GM19238 (cell line): ENCODE data around the gene NR5A1.

Source experiments
- DNase-seq: peaks from one replicate; pipeline ENCODE4 v3.0.0; 2011; ENCODE audit warnings: low spot score; ENCODE audit not compliant: insufficient read length

Gene NR5A1

GRCh38 chr9:124498499-124499146 is 8.6 kb downstream of the NR5A1 start:
- DNase-seq: no peak

- no peak for DNase-seq
Measured at GRCh38 chr9:124498040-124498439, 9.2 kb downstream of the NR5A1 start.

DNA sequence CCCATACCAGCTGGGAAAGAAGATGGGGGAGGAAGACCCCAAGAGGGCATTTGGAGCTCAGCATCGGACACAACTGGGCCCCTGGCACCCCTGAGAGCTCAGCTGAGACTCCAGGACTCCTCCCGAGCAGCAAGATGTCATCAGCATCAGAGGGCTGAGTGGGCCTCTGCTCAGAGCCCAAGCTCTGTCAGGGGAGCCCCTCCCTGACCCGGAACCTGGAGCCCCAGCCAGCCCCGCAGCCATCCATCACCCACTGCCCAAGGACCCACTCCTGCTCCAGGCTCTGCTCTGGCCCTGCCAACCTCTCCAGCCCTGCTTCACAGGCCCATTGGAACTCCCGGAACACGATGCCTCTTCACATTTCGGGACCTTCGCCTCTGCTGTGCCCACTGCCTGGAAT is 9.8 kb downstream of the NR5A1 start:
- DNase-seq: no peak

- DNase-seq: no peak
Measured at GRCh38 chr9:124496463-124496862, 10.7 kb downstream of the NR5A1 start.

DNA sequence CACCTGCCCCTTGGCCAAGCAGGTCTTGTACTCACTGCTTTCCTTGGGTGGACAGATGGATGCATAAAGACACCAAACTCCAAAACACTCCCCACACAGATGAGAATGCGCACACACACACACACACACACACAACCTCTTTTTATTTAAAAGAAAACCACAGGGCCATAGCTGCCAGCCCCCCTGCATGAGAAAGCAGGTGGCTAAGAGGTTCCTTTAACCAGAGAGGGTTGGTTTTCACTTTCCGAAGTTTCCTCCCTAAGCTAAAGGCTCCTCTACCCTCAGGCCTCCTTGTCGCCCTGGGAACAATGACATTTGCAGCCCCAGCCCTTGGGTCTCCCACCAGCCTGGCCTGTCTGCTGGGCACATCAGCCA is 11.1 kb downstream of the NR5A1 start:
- no peak for DNase-seq

DNA sequence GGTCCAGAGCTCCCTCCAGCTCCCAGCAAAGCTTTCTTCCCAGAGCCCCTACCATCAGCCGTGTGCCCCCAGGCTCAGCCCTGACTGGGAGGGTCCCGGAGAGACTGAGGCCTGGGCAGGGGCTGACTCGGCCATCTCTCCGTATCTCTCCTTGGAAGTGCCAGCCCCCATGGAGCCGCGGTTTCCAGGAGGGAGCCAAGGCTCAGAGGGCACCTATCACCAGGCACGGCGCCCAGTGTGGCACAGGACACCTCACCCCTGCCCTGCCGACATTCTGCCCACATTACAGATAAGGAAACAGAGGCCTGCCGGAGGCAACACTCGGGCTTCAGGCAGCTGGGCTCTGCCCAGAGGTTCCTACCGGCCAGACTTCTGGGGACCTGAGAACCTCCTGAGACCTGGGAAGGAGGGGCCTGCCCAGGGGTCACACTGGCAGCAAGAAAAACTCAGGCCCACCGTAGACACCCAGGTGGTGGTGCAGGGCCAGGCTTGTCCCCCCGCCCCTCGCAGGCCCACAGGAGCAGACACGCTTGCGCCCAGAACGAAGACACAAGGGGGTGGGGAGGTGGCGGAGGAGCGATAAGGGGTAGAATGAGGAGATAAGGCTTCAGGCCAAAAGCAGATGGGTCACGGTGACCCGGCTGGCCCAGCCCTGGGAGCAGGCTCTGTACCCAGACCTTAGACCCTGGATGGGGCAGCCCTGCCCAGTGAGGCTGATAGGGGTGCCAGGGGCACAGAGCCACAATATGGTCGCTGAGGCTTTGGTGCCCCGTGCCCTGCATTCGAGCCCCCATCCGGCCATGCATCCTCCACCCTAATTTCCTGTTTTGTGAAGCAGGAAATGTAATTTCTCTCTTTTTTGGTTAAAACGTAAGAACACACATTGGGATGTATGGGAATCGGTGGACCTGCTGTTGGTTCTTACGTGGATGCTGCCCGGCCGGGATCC is 11.8 kb downstream of the NR5A1 start:
- DNase-seq: no peak

- no peak for DNase-seq
Measured at GRCh38 chr9:124493794-124494479, 13.3 kb downstream of the NR5A1 start.

GRCh38 chr9:124493218-124493617 is 14.0 kb downstream of the NR5A1 start:
- DNase-seq: no peak

GRCh38 chr9:124492818-124493217 is 14.4 kb downstream of the NR5A1 start:
- DNase-seq: no peak

DNA sequence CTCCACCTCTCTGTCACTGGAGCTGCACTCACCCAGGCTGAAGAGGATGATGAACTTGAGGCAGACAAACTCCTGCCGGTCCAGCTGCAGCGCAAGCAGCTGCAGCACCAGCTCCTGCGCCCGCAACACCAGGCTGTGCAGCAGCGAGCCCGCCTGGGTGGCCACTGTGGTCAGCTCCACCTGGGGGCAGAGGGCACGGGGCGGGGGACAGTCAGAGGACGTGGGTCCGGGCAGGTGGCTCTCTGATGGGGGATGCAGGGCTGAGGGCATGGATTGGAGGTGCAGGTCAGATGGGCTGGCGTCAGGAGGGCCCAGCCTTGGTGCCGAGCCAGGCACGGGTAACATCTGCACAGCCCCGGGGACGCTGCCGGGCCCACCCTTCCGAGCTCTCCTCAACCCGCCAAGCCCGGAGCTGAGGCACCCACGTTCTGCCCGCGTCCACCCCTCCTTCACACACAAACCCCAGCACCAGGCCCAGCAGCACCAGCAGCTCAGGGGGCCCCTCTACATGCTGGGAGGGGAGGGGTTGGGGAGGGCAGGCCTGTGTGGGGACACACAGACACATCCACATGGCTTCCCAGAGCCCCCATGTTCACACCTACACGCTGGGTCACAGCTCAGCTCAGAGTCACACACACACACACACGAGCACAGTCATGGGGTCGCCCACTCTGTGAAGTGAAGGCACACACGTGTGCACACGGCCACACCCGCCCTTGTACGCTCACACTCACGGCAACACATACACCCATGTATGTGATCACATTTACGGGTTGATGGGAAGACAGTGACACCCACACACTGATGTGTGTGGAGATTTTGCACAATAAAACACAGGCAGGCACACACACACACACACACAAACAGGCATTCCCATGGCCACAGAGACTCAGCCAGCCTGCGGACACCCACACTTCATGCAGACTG is 15.9 kb downstream of the NR5A1 start:
- DNase-seq: no peak

GRCh38 chr9:124490004-124490403 is 17.2 kb downstream of the NR5A1 start:
- no peak for DNase-seq

- no peak for DNase-seq
Measured at GRCh38 chr9:124489222-124489621, 18.0 kb downstream of the NR5A1 start.

DNA sequence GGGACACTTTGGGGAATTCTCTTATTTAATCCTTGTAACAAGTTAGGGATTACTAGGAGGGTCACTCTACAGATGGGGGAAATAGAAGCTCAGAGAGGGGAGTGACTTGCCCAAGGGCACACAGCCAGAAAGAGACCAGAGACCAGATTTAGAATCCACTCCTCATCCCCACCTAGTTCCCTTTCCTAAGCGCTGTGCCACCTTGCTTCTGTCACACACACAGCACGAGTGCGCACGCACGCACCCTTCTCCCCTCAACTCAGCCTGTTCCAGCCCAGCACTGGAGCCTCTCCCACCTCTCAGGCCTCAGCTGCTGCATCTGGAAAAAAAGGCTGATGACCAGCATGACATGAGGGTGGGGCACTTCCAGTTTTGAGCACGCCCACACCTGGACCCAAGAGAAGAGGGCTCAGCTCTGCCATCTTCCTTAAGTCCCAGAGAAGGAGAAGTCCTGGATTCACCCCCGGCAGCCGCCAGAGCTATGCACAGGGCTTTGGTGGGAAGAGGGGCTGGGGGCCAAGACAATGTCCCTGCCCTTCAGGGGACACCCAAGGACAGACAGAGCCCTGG is 18.5 kb downstream of the NR5A1 start:
- DNase-seq: no peak

- no peak for DNase-seq
Measured at GRCh38 chr9:124487260-124488182, 19.7 kb downstream of the NR5A1 start.

DNA sequence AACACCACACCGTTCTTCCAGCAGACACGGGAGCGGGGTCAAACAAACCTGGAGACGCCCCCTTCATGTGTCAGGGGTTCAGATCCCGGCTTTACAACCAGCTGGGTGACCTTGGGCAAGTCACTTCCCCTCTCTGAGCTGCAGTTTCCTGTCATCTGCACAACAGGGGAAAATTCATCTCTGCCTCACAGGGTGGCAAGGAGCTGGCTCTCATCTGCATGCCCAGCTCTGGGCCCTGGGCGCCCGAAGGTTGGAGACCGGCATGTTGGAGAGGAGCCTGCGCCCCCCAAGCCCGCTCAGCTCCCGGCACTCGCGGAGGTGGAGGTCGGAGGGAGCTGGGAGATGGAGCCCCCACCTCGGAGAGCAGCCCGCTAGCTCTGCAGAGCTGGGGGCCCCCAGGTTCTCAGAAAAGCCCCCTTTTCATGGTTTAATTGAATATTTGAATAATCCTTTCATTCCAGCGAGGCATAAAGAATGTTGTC is 20.4 kb downstream of the NR5A1 start:
- no peak for DNase-seq

- DNase-seq: no peak
Measured at GRCh38 chr9:124485936-124486335, 21.3 kb downstream of the NR5A1 start.

DNA sequence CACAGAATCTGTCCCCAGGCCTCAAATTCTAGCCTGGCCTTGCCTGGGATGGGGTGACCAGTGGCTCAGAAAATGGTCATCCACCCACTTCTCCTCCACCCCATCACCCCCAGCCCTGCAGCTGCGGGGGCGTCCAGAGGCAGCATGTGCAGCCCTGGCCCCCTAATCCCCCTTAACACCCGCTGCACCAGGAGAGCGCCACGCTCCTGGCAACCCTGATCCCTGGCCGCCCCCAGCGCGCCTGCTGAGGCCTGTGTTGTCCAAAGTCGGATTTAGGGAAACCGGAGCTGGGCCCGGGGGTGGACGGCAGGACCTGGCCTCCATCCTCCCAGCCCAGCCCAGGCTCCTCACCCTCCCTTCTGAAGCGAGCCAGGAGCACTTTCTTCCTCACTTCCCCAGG is 22.0 kb downstream of the NR5A1 start:
- no peak for DNase-seq

DNA sequence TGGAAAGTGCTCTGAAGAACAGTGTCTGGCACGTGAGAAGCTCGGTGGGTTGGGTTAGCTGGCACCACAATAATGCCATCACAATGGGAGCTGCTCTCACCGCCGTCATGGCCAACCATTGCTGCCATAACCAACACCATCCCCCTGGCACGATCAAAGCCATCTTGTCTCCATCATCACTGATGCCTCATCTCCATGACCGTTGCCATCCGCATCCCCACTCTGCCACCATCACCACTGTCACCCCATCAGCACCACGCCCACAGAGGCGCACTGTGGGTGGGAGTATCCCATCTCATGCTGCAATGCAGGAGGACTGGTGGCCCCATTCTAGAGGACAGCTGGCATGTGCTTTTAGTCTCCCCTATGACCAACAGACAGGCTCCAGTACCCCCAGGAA is 23.7 kb downstream of the NR5A1 start:
- no peak for DNase-seq

DNA sequence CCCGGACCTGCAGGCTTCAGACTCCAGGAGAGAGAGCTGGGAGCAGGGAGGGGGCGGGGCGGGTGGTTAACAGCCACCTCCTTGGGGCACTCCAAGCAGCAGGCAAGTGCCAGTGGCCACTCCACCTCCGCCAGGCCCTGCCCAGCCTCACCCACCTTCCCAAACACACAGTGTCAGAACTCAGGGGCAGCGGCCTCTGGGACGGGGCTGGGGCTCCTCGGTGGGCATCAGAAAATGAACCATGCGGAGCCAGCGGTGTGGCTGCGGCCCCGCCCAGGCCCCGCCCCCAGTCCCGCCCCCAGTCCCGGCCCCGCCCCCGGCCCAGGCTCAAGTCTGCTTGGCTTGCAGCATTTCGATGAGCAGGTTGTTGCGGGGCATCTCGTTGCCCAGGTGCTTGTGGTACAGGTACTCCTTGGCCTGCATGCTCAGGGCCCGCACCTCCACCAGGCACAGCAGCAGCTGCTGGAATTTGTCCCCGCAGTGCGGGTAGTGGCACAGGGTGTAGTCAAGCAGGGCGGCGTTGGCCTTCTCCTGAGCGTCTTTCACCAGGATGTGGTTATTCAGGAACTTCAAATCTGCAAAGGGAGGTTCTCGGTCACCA is 24.7 kb downstream of the NR5A1 start:
- no peak for DNase-seq
